HCT116 (cell line): ENCODE data around the gene SLC35E2B. TPM values are rescaled to one million over a fixed set of nuclear protein-coding genes. Genes with fewer than 3 reads are reported as not detected.
"Not testable (repeated sequence)": the region's sequence is repeated elsewhere in the genome, so short reads cannot be mapped to it uniquely, and the experiment has no call there.

Experiments used
- ATAC-seq: fragments of 200-7000 bp; cut with Tn5 transposase; 2 replicates; pipeline ENCODE4 v1.9.1; 2020; ENCODE audit warnings: mild to moderate bottlenecking, moderate library complexity
- BruUV-seq: library from RNA; stranded (reverse); fragments of 400-500 nt; replicated peaks from 2 replicates; lab custom pipeline; 2021; lab: Mats Ljungman, UMichigan
- CTCF ChIA-PET: fragments of 300-600 bp; sonication (Branson Sonifier 250); formaldehyde crosslinking; loops from one replicate; lab custom pipeline; 2021; ENCODE audit warnings: antibody characterized with exemption; lab: Charles Lee
- POLR2A ChIA-PET: fragments of 300-600, 350-600 bp; sonication (Branson Sonifier 250); formaldehyde crosslinking; loops from one replicate; lab custom pipeline; 2021; ENCODE audit warnings: antibody characterized with exemption; lab: Charles Lee
- RAD21 ChIA-PET, 2 experiments: fragments of 300-600 bp; sonication (Branson Sonifier 250); formaldehyde crosslinking; loops; one replicate each; lab custom pipeline; 2023; ENCODE audit warnings: low total read pairs in 2 of 2; ENCODE audit not compliant: uncharacterized antibody in 2 of 2, unreplicated experiment in 2 of 2, low non-redundant PET in 1 of 2; lab: Charles Lee
- DNase-seq: peaks from one replicate; pipeline ENCODE4 v3.0.0-alpha.2; 2010; ENCODE audit warnings: low read depth, low spot score
- H2AFZ ChIP-seq: fragments of 200-600 bp; shearing (Covaris generic), sonication (generic); 2 replicates; pipeline ENCODE4 v1.6.1; 2017; ENCODE audit warnings: low read depth, mixed run types, mixed read lengths, antibody characterized with exemption, low read length; ENCODE audit not compliant: poor library complexity, severe bottlenecking
- H3K27ac ChIP-seq: 2 replicates; pipeline ENCODE4 v1.5.1; 2012; ENCODE audit warnings: low read depth, low read length
- H3K27me3 ChIP-seq: fragments of 200-600 bp; sonication (generic); 2 replicates; pipeline ENCODE4 v1.6.1; 2016; ENCODE audit warnings: mixed run types, low read length, mixed read lengths; ENCODE audit not compliant: insufficient read depth
- H3K36me3 ChIP-seq, 2 experiments: fragments of 200-500 bp in 1 of 2; fragments of 200-600 bp in 1 of 2; sonication (Bioruptor generic) in 1 of 2; sonication (generic) in 1 of 2; 2 replicates each; pipeline versions ENCODE4 v1.5.1 to v1.6.1; 2014 to 2016; ENCODE audit warnings: low read length in 2 of 2, inconsistent platforms in 1 of 2, mixed read lengths in 1 of 2, mixed run types in 1 of 2; ENCODE audit not compliant: insufficient read depth in 2 of 2, control insufficient read depth in 1 of 2
- H3K4me1 ChIP-seq, 2 experiments: fragments of 200-600 bp in 1 of 2; sonication (generic) in 1 of 2; 2 replicates each; pipeline versions ENCODE4 v1.5.1 to v1.6.1; 2012 to 2017; ENCODE audit warnings: low read length in 2 of 2, inconsistent platforms in 1 of 2, mild to moderate bottlenecking in 1 of 2, mixed read lengths in 1 of 2, mixed run types in 1 of 2, moderate library complexity in 1 of 2; ENCODE audit not compliant: insufficient read depth in 2 of 2, control insufficient read depth in 1 of 2
- H3K4me2 ChIP-seq: fragments of 200-600 bp; sonication (generic); 2 replicates; pipeline ENCODE4 v1.6.1; 2017; ENCODE audit warnings: mixed run types, low read length, mixed read lengths
- H3K4me3 ChIP-seq, 2 experiments: fragments of 200-600 bp in 1 of 2; sonication (generic) in 1 of 2; replicated peaks in 1 of 2; 2 replicates each; pipeline ENCODE4 v1.5.1; 2011 to 2016; ENCODE audit warnings: low read length in 2 of 2, control low read depth in 1 of 2, low read depth in 1 of 2, mild to moderate bottlenecking in 1 of 2, mixed read lengths in 1 of 2, mixed run types in 1 of 2
- H3K79me2 ChIP-seq: fragments of 200-600 bp; sonication (generic); 2 replicates; pipeline ENCODE4 v1.6.1; 2017; ENCODE audit warnings: mild to moderate bottlenecking, mixed run types, low read length, moderate library complexity, mixed read lengths; ENCODE audit not compliant: insufficient read depth
- H3K9ac ChIP-seq: fragments of 200-600 bp; sonication (generic); 2 replicates; pipeline ENCODE4 v1.6.1; 2016; ENCODE audit warnings: low read length, mixed read lengths
- H3K9me2 ChIP-seq: fragments of 200-600 bp; sonication (generic), shearing (Covaris generic); 2 replicates; pipeline ENCODE4 v1.6.1; 2017; ENCODE audit warnings: mixed run types, mild to moderate bottlenecking, moderate library complexity; ENCODE audit not compliant: insufficient read depth
- H3K9me3 ChIP-seq, 2 experiments: fragments of 200-500 bp in 1 of 2; fragments of 200-600 bp in 1 of 2; sonication (Bioruptor generic) in 1 of 2; sonication (generic) in 1 of 2; 2 replicates each; pipeline ENCODE4 v1.6.1; 2014 to 2017; ENCODE audit warnings: low read length in 2 of 2, mixed read lengths in 2 of 2, inconsistent platforms in 1 of 2, low read depth in 1 of 2, mild to moderate bottlenecking in 1 of 2, mixed run types in 1 of 2, moderate library complexity in 1 of 2; ENCODE audit not compliant: control insufficient read depth in 1 of 2, insufficient read depth in 1 of 2
- H4K20me1 ChIP-seq: fragments of 200-600 bp; sonication (generic), shearing (Covaris generic); 2 replicates; pipeline ENCODE4 v1.6.1; 2017; ENCODE audit warnings: mixed run types, mild to moderate bottlenecking, moderate library complexity; ENCODE audit not compliant: insufficient read depth
- CBX3 ChIP-seq: IDR thresholded peaks from 2 replicates; pipeline ENCODE4 v1.6.1; 2012; ENCODE audit warnings: low read depth
- ELF1 ChIP-seq: IDR thresholded peaks from 2 replicates; pipeline ENCODE4 v1.6.1; 2012; ENCODE audit warnings: low read depth, borderline replicate concordance
- POLR2AphosphoS5 ChIP-seq: IDR thresholded peaks from 2 replicates; pipeline ENCODE4 v1.6.1; 2011; ENCODE audit warnings: mild to moderate bottlenecking, low read depth, low read length, moderate library complexity
- SIN3A ChIP-seq: IDR thresholded peaks from 2 replicates; pipeline ENCODE4 v1.6.1; 2012; ENCODE audit warnings: low read depth
- SP1 ChIP-seq: IDR thresholded peaks from 2 replicates; pipeline ENCODE4 v1.6.1; 2012; ENCODE audit warnings: low read depth
- SRF ChIP-seq: IDR thresholded peaks from 2 replicates; pipeline ENCODE4 v1.6.1; 2012; ENCODE audit warnings: low read depth
- TCF7L2 ChIP-seq: IDR thresholded peaks from 2 replicates; pipeline ENCODE4 v1.7.0; 2011; ENCODE audit warnings: borderline replicate concordance, inconsistent platforms; ENCODE audit not compliant: insufficient read depth, insufficient read length; ENCODE audit errors: extremely low read depth
- ZFX ChIP-seq: fragments of 450-650 bp; IDR thresholded peaks from 2 replicates; pipeline ENCODE4 v1.6.1; 2017
- intact Hi-C: fragments of 100-400 bp; cut with micrococcal nuclease; formaldehyde crosslinking; loops from 2 replicates; pipeline ENCODE4 v1.10.0; 2022
- total RNA-seq: library from RNA; stranded (reverse); gene quantifications from one replicate; pipeline ENCODE4 v1.2.1, GENCODE V29; 2021; ENCODE audit not compliant: unreplicated experiment
- TF ChIP-seq, protein P1 (sequence below), 3 experiments: fragments of 200-600 bp in 1 of 3; sonication (generic) in 1 of 3; IDR thresholded peaks in 2 of 3; conservative IDR thresholded peaks in 1 of 3; 2 replicates each; pipeline ENCODE4 v1.5.1; 2012 to 2017; ENCODE audit warnings: low read depth in 2 of 3, low read length in 2 of 3, antibody characterized with exemption in 1 of 3, borderline replicate concordance in 1 of 3, control low read depth in 1 of 3, mild to moderate bottlenecking in 1 of 3, mixed read lengths in 1 of 3, mixed run types in 1 of 3, moderate library complexity in 1 of 3; ENCODE audit not compliant: insufficient read depth in 1 of 3
- TF ChIP-seq, protein P2 (sequence below): IDR thresholded peaks from 2 replicates; pipeline ENCODE4 v1.6.1; 2012
- TF ChIP-seq, protein P3 (sequence below): IDR thresholded peaks from 2 replicates; pipeline ENCODE4 v1.6.1; 2011; ENCODE audit warnings: mild to moderate bottlenecking, low read length, moderate library complexity; ENCODE audit not compliant: insufficient replicate concordance; ENCODE audit errors: extremely low read depth

Gene SLC35E2B
- total RNA-seq, 1 experiment from 2014 or later: 30.3 TPM

DNA sequence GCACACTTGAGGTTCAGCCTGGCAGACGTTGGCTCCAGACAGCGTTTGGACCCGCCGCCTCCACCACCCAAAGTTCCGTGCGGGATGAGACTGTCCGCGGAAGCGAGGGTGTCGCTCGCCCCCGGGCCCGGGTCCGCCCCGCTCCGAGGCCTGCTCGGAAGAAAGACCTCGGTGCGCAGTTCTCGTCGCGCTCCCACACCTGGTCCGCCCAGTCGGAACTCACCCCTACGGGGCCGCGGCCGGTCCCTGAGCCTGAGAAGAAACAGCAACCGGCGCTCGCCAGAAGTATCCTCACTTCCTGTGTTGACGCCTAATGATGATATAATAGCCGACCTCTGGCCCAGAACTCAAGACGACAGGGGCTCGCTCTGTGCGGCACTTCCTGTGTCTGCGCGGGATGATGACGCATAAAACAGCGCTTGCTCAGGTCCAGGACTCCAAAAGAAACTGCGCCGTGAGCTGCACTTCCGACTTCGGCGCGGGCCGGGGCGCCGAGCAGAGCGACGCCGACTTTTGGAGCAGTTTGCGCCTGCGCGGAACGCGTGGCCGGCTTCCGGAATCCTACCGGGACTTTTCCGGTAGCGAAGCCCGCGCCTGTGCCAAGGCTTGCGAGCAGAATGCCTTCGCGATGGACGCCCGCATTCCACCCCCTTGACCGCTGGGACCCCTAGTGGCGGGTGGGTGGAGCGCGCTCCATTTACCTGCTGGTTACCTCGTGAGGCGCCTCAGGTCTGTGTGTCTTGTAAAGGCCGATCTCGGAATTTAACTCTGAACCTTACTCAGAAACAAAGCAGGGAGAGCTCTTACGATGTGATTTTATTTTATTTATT lies 31.7 kb upstream of the SLC35E2B start, which contains the start of gene CDK11A:
CDK11A (minus strand) TSS at position 323 of the 830 bp plus-strand sequence. CDS start 1,539 bp downstream, outside the sequence.
- BruUV-seq, RAD21 ChIA-PET: not testable (repeated sequence)
- intact Hi-C loops: loop anchor here (5.0 kb wide), 1 partner anchor 67 kb away; the partner anchor contains the start of gene CDK11B

More for the DNA sequence above, 31.7 kb upstream of the SLC35E2B start, which contains the start of gene CDK11A:
- H3K9me2 ChIP-seq, H3K27me3 ChIP-seq, H3K36me3 ChIP-seq, H2AFZ ChIP-seq, H3K4me1 ChIP-seq, H3K9me3 ChIP-seq, H4K20me1 ChIP-seq, CTCF ChIA-PET: not testable (repeated sequence)
- POLR2A ChIA-PET: interaction anchor here (0.6 kb wide), 1 partner anchor 67 kb away, joined by 3 read pairs; no protein-coding TSS in a partner anchor
- Histone ChIP-seq H3K4me3 (peak within 1 kb of the TSS; percentile 63 to 67), H3K27ac (peak within 1 kb of the TSS; percentile 85), H3K9ac (peak within 1 kb of the TSS; percentile 67), H3K79me2 (peaks cover 10% of the 10 kb centered on the region), H3K4me2 (peak within 1 kb of the TSS; percentile 53)
- DNase-seq: peak; percentile 99
- TF ChIP-seq, protein P1, sequence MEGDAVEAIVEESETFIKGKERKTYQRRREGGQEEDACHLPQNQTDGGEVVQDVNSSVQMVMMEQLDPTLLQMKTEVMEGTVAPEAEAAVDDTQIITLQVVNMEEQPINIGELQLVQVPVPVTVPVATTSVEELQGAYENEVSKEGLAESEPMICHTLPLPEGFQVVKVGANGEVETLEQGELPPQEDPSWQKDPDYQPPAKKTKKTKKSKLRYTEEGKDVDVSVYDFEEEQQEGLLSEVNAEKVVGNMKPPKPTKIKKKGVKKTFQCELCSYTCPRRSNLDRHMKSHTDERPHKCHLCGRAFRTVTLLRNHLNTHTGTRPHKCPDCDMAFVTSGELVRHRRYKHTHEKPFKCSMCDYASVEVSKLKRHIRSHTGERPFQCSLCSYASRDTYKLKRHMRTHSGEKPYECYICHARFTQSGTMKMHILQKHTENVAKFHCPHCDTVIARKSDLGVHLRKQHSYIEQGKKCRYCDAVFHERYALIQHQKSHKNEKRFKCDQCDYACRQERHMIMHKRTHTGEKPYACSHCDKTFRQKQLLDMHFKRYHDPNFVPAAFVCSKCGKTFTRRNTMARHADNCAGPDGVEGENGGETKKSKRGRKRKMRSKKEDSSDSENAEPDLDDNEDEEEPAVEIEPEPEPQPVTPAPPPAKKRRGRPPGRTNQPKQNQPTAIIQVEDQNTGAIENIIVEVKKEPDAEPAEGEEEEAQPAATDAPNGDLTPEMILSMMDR (IDR thresholded peaks at IDR 0.05 in 2 of 3, conservative IDR thresholded peaks at IDR 0.05 in 1 of 3; ENCODE audit: borderline replicate concordance in 1 of 3, insufficient read depth in 1 of 3, low read depth in 2 of 3, low read length in 2 of 3): peak in 2 of 3 experiments; percentile 14 to 35; a peak in 2 of 6 replicates
- peak; percentile 94 for TF ChIP-seq ELF1
- TF ChIP-seq SRF: peak; percentile 96
- peak; percentile 38 for TF ChIP-seq TCF7L2
- peak; percentile 70; the same call in 1 of the 2 replicates for TF ChIP-seq CBX3
- TF ChIP-seq POLR2AphosphoS5: peak; percentile 79
- peak; percentile 39; the same call in 1 of the 2 replicates for TF ChIP-seq ZFX
- peak; percentile 77 for TF ChIP-seq SP1
- TF ChIP-seq, protein P2, sequence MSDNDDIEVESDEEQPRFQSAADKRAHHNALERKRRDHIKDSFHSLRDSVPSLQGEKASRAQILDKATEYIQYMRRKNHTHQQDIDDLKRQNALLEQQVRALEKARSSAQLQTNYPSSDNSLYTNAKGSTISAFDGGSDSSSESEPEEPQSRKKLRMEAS: peak; percentile 73
- TF ChIP-seq, protein P3, sequence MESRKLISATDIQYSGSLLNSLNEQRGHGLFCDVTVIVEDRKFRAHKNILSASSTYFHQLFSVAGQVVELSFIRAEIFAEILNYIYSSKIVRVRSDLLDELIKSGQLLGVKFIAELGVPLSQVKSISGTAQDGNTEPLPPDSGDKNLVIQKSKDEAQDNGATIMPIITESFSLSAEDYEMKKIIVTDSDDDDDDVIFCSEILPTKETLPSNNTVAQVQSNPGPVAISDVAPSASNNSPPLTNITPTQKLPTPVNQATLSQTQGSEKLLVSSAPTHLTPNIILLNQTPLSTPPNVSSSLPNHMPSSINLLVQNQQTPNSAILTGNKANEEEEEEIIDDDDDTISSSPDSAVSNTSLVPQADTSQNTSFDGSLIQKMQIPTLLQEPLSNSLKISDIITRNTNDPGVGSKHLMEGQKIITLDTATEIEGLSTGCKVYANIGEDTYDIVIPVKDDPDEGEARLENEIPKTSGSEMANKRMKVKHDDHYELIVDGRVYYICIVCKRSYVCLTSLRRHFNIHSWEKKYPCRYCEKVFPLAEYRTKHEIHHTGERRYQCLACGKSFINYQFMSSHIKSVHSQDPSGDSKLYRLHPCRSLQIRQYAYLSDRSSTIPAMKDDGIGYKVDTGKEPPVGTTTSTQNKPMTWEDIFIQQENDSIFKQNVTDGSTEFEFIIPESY: peak; percentile 19
- TF ChIP-seq SIN3A: peak; percentile 69
- ATAC-seq: peak; percentile 94
